Forelimb muscle (tissue), 1 donor: ENCODE data around the gene GXYLT1. TPM values are rescaled to one million over a fixed set of nuclear protein-coding genes. Genes with fewer than 3 reads are reported as not detected.
"Not testable (repeated sequence)": the region's sequence is repeated elsewhere in the genome, so short reads cannot be mapped to it uniquely, and the experiment has no call there.

Experiments used
- DNase-seq: peaks from one replicate; pipeline ENCODE4 v3.0.0-alpha.2; 2013; ENCODE audit warnings: low read depth
- polyA plus RNA-seq: library from polyadenylated mRNA; unstranded; fragments of 120-200 nt; gene quantifications from one replicate; pipeline ENCODE4 v1.2.1, GENCODE V29; 2013; ENCODE audit not compliant: insufficient read length

The GXYLT1 gene
- polyA plus RNA-seq, 1 donor: 15.0 TPM

DNA sequence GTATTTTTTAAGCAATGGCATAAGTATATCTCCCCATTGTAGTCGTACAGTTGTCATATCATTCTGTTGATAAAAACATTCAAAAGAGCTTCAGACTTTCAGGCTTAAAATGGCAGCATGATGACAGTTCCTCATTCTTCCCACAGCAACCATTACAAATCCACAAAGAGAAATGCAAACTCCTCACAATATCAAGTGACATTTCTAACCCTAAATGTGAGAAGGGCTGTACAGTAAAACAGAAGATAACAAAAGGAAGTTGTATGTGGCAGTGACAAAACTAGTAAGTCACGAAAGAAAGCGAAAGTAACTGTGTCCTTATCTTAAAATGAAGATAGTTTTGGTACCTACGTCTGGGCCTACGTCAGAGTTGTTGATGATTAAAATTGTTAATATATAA is 46.7 kb downstream of the GXYLT1 start:
- no peak for DNase-seq

GRCh38 chr12:42094277-42094676 is 50.4 kb downstream of the GXYLT1 start:
- DNase-seq: no peak

- no peak for DNase-seq
Measured at GRCh38 chr12:42091769-42092168, 52.9 kb downstream of the GXYLT1 start.

DNA sequence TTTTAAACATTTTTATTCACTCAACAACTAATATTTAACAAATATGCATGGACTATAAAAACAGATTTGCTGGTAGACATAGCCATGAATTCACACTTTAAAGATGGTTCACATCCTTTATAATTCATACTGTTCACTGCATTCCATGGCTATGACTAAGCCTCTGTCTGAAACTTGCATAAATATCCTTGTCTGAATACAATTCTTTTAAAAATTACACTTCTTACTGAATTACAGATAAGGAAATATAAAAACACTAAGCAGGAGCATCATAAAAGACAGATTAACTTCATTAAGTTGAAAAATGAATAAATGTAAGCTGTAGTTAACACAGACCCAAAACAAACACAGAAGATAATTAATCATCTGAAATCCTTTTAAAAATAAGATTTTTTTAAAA is 53.8 kb downstream of the GXYLT1 start:
- no peak for DNase-seq

DNA sequence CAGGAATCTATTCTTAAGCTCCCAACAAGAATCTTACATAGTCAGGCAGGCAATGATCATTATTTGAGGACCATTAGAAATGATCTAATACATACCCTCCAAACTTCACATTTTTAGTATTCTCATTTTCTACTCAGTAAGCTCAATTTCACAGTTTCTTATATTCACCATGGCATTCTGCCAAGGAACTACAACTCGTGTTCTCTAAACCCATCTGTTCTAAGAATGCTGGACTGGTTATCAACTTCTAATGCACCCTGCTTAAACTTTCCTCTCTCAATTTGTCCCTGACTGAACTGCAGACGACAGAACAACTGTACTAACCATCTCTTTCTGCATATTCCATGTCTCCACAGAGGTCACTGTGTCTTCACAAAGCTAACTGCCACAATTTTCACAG is 58.6 kb downstream of the GXYLT1 start:
- DNase-seq: no peak

DNA sequence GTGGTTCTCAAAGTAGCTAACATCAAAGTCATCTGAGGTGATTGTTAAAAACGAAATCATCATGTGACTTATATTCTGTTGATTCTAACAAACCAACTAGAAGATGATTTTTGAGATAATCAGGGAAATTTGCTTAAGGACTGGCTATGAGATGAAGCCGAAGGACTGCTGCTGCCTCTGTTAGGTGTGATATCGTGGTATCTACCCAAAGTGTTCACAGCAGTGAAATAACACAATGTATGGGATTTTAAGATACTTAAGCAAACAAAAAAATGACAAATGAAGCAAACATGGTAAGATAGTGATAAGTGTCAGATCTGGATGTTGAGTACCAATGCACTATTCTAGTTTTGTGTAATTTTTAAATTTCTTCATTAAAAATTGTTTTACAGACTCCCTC is 59.1 kb downstream of the GXYLT1 start:
- no peak for DNase-seq

DNA sequence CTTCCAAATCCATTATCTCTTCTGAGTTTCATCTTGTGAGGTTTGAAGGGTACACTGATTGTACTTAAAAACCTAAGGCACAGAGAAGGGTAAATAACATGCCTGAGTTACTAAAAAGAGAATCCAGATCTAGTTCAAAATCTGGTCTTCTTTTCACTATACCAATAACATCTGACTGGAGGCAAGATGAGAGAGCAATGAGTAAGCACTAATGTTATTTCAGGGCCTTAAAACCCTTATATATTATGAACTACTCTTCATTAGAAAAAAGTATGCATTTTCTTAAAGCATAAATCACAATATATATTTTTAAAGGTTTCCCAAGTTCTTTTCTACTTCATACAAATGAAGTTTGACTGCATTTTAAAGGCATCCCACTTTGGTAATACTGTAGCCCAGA is 60.2 kb downstream of the GXYLT1 start:
- DNase-seq: no peak

GRCh38 chr12:42076976-42077375 is 67.7 kb downstream of the GXYLT1 start:
- no peak for DNase-seq

GRCh38 chr12:42070036-42070435 is 74.6 kb downstream of the GXYLT1 start:
- DNase-seq: peak; percentile 13

- no peak for DNase-seq
Measured at GRCh38 chr12:42059127-42059526, 85.5 kb downstream of the GXYLT1 start.

- peak; percentile 5 for DNase-seq
Measured at GRCh38 chr12:42056130-42056529, 88.5 kb downstream of the GXYLT1 start.

GRCh38 chr12:42053456-42053855 is 91.2 kb downstream of the GXYLT1 start:
- no peak for DNase-seq

- DNase-seq: not testable (repeated sequence)
Measured at GRCh38 chr12:42048980-42049379, 95.7 kb downstream of the GXYLT1 start.

DNA sequence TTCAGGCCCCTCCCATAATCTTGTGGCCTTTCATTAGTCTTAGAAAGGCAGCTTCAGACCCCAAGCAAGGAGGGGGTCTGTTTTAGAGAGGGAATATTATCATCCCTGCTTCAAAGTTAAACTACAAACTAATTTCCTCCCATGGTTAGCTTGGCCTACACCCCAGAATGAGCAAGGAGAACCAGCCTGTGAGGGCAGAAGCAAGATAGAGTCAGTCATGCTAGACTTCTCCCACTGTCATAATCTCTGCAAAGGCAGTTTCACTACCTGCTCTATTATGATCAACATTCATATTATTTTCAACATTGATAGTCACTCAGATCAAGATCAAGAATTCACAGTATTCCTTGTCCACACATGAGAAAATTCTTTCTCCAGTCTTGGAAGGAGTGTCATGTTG is 105.1 kb downstream of the GXYLT1 start:
- no peak for DNase-seq

DNA sequence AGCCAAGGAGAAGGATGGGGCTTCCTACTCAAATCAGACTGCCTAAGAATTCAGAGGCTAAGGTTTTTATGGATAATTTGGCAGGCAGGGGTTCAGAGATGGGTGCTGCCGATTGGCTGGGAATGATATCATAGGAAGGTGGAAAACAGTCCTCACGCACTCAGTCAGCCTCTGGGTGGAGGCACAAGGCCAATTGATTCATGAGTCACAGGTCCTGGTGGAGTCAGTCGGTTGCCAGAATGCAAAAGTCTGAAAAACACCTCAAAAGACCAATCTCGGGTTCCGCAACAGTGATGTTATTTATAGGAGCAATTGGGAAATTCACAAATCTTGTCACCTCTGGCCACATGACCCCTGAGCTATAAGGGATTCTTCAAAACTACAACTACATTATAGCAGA is 105.5 kb downstream of the GXYLT1 start:
- DNase-seq: no peak

DNA sequence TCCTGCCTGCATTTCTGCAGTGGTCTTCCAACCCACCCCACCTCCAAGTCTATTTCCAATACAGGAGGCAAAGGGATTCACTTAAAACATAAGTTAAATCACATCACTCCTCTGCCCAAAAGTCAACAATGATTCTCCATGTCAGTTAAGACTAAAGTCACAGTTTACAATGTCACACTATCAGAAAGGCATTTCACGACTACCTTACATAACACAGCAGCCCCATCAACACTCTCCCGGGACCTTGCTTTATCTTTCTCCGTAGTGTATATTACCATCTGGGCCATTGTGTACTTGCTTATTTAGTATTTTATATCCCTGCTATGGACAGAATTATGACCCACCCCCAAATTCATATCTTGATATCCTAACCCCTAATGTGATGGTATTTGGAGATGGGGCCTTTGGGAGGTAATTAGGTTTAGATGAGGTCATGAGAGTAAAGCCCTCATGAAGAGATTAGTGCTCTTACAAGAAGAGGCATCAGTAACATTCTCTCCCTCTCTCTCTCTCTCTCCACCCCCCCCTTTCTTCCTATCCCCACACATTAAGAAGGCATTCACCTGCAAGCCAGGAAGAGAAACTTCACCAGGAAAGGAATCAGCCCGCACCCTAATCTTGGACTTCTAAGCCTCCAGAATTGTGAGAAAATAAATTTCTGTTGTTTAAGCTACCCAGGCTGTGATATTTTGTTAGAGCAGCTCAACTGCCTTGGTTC is 112.7 kb downstream of the GXYLT1 start:
- no peak for DNase-seq

Other genes with a start within 250 kb of the GXYLT1 start
- gene YAF2, start 93.4 kb upstream of the GXYLT1 start, polyA plus RNA-seq: 29.6 TPM
- gene ZCRB1, start 181.2 kb upstream of the GXYLT1 start, polyA plus RNA-seq: 82.4 TPM
- 58.8 TPM for gene PPHLN1, start 181.3 kb upstream of the GXYLT1 start, polyA plus RNA-seq